NCI-H1417 (cell line): Measurements from ENCODE around the gene PYCARD.

Experiments
- DNase-seq, 3 experiments: peaks; one replicate each; lab custom pipeline; 2025; lab: John Stamatoyannopoulos, UW

The PYCARD gene

GRCh38 chr16:31190818-31191444, 11.6 kb downstream of the PYCARD start:
- peak in 1 of 3 experiments; percentile 4 for DNase-seq

GRCh38 chr16:31190061-31190460, 12.5 kb downstream of the PYCARD start:
- DNase-seq, result no peak

DNA sequence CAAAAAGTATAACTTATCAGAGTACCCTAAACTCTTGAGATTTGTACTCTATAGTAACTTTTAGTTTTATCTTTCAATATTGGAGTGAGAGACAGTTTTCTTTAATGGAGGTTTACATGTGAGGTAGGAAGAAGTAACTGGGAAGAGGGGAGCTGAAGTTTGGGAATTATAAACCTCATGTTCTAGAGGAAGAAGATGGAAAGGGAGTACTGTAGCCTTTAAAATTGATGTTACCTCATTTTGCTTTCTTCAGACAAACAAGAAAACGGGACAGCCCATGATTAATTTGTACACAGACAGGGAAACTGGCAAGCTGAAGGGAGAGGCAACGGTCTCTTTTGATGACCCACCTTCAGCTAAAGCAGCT, 13.2 kb downstream of the PYCARD start:
- no peak for DNase-seq

DNA sequence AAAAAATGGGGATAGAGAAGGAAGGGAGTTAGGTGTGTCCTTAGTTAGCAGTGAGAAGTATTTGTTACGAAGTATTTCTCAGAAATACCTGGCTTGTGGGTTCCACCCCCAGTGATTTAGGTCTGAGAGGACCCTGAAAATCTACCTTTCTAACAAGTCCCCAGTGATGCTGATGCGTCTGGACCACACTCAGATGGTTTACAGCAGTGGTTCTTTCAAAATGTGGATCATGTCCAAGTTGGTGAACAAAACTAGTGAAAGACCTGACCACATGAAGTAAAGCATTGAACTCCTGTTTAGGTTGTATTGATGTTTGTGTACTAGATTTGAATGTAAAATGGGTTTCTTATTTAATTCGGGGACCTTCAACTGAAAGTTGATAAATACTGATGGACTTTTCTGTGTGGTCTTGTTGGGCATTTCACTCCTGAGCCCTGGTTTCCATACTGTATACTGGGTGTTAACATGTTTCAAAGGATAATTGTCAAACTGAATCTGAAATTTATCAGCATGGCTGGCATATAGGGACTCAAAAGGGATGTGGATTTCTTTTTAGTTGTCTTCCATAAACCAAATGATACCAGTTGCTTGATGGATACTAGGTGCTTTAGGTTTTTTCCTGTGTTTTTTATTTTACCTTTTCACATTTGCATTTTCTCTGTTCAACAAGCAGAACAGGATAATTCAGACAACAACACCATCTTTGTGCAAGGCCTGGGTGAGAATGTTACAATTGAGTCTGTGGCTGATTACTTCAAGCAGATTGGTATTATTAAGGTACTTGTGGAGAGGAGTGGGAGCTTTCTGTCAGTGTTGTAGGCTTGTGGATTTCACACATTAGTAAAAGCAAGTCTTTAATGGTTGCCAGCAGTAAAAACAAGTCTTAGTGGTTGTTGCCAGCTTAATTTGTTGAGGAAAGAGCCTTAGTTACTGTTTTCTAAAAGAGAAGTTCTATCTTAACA, 13.8 kb downstream of the PYCARD start:
- DNase-seq, result no peak

GRCh38 chr16:31187808-31188189, 14.8 kb downstream of the PYCARD start:
- DNase-seq, result no peak

DNA sequence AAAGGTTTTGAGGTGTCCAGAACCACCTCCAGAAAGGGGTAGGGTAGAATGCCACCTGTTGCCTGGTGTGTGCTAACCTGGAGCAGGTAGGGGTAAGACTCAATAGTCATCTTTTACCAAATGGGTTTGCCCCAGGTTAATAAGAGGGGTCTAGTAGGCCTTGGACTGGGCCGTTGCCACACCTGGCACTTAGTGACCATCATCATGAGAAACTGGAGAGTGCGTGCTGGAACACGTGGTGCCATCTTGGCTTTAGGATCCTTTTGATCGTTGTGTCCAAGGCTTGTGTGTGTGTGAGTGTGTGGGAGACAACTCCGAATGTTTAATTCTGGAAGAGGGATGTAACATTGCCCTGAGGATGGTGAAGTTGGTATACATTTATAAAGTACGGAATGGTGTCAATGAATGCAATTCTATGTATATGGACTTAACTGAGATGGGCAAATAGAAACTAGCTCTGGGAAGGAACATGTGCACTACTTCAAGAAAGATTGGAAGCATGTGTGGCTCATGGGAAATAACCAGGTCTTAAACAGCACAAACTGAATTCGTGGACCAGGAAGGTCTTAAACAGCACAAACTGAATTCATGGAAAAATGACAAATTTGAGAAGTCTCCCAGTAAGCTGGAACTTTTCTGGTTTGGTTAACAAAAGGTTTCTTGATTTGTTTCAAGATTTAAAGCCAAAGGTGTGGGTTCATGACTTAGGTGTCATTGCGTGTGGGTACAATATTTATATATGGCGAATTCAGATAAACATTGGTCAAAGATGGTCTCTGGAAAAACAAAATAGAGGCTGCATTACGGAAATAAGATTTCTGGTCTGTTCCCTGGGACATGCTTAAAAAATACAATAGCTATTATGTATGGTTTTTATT, 15.4 kb downstream of the PYCARD start:
- no peak for DNase-seq

GRCh38 chr16:31186176-31186575, 16.4 kb downstream of the PYCARD start:
- no peak for DNase-seq

DNA sequence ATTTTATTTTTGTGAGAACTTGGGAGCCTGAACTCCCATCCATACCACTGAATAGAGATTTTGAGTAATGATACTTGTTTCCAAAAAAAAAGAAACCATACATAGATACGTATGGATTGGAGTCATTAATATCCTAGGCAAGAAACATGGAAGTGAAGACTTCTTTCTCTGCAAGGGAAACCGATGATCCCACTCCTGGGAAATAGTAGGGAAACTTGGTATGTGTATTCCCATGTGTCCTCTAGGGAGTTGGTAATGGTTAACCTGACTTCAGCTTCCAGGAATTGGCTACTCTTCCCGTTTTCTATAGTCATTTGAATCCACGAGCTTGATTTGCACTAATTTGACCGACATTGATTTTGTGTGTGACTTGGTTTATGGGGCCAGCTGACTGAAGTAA, 17.2 kb downstream of the PYCARD start:
- no peak for DNase-seq

GRCh38 chr16:31184888-31185287, 17.7 kb downstream of the PYCARD start:
- DNase-seq, result no peak

GRCh38 chr16:31183432-31184428, 18.8 kb downstream of the PYCARD start:
- DNase-seq, result no peak

DNA sequence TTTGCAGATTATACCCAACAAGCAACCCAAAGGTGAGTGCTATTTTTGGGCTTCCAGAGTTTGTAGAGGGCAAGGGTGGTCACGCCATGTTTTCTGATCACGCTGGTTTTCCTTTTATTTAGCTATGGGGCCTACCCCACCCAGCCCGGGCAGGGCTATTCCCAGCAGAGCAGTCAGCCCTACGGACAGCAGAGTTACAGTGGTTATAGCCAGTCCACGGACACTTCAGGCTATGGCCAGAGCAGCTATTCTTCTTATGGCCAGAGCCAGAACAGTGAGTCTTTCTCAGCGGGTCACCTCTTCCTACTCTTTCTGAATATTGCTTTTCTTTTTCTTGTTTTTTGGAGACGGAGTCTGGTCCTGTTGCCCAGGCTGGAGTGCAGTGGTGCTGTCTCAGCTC, 20.2 kb downstream of the PYCARD start:
- no peak for DNase-seq

GRCh38 chr16:31181102-31181830, 21.3 kb downstream of the PYCARD start:
- peak in 1 of 3 experiments; percentile 56 for DNase-seq

DNA sequence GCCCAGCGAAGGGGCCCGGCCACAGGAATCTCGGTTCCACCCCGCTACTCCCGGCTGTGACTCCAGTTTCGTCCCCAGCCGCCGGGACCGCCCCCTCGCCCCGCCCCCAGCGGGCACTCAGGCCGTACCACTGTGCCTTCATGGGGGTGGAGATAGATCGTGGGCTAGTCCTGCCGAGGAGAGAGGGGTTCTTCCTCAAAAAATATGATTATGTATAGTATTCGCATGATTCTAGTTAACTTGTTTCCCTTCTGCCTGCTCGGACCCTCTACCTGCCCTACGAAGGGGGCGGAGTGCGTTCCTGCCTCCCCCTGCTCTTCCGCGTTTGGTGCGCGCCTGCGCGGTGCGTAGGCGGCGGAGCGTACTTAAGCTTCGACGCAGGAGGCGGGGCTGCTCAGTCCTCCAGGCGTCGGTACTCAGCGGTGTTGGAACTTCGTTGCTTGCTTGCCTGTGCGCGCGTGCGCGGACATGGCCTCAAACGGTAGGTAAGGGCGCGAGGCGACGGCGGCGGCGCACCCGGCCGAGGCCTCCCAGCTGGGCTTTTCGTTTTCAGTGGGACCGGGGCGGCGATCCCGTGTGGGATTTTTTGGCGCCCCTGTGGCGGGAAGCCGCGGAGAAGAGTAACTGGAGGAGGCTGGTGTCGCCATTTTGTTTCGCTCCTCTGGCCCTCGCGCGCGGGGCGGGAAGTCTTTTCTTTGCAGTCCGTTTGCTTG, 22.7 kb downstream of the PYCARD start, which contains the start of gene FUS:
Gene FUS (plus strand): TSS at position 393 of the 713 bp plus-strand sequence. CDS start 76 bp downstream, at position 469.
- peak; percentile 84 to 95 (median 94) for DNase-seq

DNA sequence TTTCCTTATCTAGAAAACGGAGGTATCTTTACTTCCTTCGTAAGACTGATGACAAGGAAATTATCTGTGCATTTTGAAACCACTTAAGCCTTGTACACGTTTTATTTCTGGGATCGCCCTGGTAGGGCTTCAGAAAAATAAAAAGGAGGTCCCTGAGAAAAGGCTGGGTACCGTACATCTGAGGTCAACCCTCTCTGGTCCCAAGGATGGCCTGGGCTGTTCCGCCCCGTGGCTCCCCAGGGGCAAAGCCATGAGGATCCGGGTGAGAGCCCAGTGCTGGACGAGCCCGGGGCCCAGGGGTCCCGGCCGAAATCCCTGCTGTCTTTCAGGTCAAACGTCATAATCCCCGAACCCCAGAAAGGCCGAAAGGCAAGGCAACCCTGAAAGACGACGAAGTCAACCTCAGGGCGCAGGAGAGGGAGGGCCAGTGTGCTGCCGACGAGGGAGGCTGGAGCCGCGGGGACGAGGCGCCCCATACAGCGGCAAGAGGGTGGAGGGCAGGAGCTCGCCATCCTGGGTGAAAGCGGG, 23.3 kb downstream of the PYCARD start:
- peak in 1 of 3 experiments; percentile 43 for DNase-seq

DNA sequence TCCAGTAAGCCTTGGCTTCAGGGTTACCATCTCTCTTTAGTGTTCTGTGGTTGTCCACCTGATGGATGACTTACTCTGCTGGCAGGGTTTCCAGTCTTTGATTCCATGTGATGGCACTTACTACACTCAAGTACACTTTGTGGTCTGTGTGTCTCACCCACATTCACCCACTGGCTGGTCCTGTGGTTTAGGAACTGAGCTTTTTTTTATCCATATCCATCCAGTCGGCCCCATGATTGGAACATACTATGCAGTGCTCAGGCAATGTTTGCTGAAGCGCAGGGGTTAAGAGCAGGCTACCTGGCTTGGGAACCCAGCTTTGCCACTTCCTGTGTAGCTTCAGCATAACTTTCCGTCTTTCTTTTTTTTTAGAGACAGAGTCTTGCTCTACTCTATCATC, 25.4 kb downstream of the PYCARD start:
- peak in 1 of 3 experiments; percentile 79 for DNase-seq

- peak in 2 of 3 experiments; percentile 54 to 87 for DNase-seq
These were observed 32.5 kb downstream of the PYCARD start for GRCh38 chr16:31170048-31170447.

- no peak for DNase-seq
These were observed 33.7 kb downstream of the PYCARD start for GRCh38 chr16:31168848-31169247.

- no peak for DNase-seq
These were observed 35.2 kb downstream of the PYCARD start for GRCh38 chr16:31167315-31167714.

GRCh38 chr16:31157136-31157535, 45.4 kb downstream of the PYCARD start:
- peak in 1 of 3 experiments; percentile 9 for DNase-seq
